HEK293T (cell line): Measurements from ENCODE around the gene PNN.

Experiments used
- CTCF ChIA-PET: fragments of 350-600 bp; formaldehyde crosslinking; extraction: SDS; loops from one replicate; lab custom pipeline; 2021; ENCODE audit warnings: antibody characterized with exemption, inconsistent platforms; lab: Yijun Ruan, JAX
- POLR2A ChIA-PET: fragments of 350-600 bp; formaldehyde crosslinking; extraction: SDS; loops from one replicate; lab custom pipeline; 2020; ENCODE audit warnings: antibody characterized with exemption, inconsistent platforms; lab: Yijun Ruan, JAX
- DNase-seq: peaks from one replicate; pipeline ENCODE4 v3.0.0; 2012; ENCODE audit warnings: mixed read lengths; ENCODE audit errors: extremely low spot score
- ARNT ChIP-seq: fragments of 450-650 bp; IDR thresholded peaks from 2 replicates; pipeline ENCODE4 v1.6.1; 2017; ENCODE audit warnings: mild to moderate bottlenecking
- BHLHE40 ChIP-seq: fragments of 450-650 bp; IDR thresholded peaks from 2 replicates; pipeline ENCODE4 v1.6.1; 2016; ENCODE audit warnings: mild to moderate bottlenecking, moderate library complexity, borderline replicate concordance
- CTBP1 ChIP-seq: fragments of 450-650 bp; IDR thresholded peaks from 2 replicates; pipeline ENCODE4 v1.6.1; 2016; ENCODE audit warnings: borderline replicate concordance
- ELF4 ChIP-seq: fragments of 450-650 bp; IDR thresholded peaks from 2 replicates; pipeline ENCODE4 v1.6.1; 2017; ENCODE audit warnings: antibody characterized with exemption
- FOXA1 ChIP-seq: fragments of 450-650 bp; IDR thresholded peaks from 2 replicates; pipeline ENCODE4 v1.6.1; 2016; ENCODE audit warnings: mild to moderate bottlenecking
- FOXK2 ChIP-seq: fragments of 450-650 bp; IDR thresholded peaks from 2 replicates; pipeline ENCODE4 v1.6.1; 2016; ENCODE audit warnings: mild to moderate bottlenecking
- FOXM1 ChIP-seq: fragments of 450-650 bp; IDR thresholded peaks from 2 replicates; pipeline ENCODE4 v1.6.1; 2017; ENCODE audit warnings: mild to moderate bottlenecking, borderline replicate concordance
- HDGF ChIP-seq: fragments of 450-650 bp; IDR thresholded peaks from 2 replicates; pipeline ENCODE4 v1.6.1; 2017; ENCODE audit warnings: antibody characterized with exemption, borderline replicate concordance
- L3MBTL2 ChIP-seq: fragments of 450-650 bp; conservative IDR thresholded peaks from 2 replicates; pipeline ENCODE4 v1.6.1; 2016; ENCODE audit warnings: mild to moderate bottlenecking
- LEF1 ChIP-seq: fragments of 450-650 bp; IDR thresholded peaks from 2 replicates; pipeline ENCODE4 v1.6.1; 2017; ENCODE audit warnings: mild to moderate bottlenecking, borderline replicate concordance
- NFRKB ChIP-seq: fragments of 450-650 bp; IDR thresholded peaks from 2 replicates; pipeline ENCODE4 v1.6.1; 2016; ENCODE audit warnings: mild to moderate bottlenecking, moderate library complexity
- SP1 ChIP-seq: fragments of 450-650 bp; IDR thresholded peaks from 2 replicates; pipeline ENCODE4 v1.6.1; 2017
- SUZ12 ChIP-seq: fragments of 450-650 bp; IDR thresholded peaks from 2 replicates; pipeline ENCODE4 v1.6.1; 2016; ENCODE audit warnings: mild to moderate bottlenecking
- TARDBP ChIP-seq: fragments of 450-650 bp; IDR thresholded peaks from 2 replicates; pipeline ENCODE4 v1.6.1; 2016
- ZNF384 ChIP-seq: fragments of 450-650 bp; IDR thresholded peaks from 2 replicates; pipeline ENCODE4 v1.6.1; 2016
- TF ChIP-seq, protein P1 (sequence below): fragments of 450-650 bp; IDR thresholded peaks from 2 replicates; pipeline ENCODE4 v1.6.1; 2016

The PNN gene

DNA sequence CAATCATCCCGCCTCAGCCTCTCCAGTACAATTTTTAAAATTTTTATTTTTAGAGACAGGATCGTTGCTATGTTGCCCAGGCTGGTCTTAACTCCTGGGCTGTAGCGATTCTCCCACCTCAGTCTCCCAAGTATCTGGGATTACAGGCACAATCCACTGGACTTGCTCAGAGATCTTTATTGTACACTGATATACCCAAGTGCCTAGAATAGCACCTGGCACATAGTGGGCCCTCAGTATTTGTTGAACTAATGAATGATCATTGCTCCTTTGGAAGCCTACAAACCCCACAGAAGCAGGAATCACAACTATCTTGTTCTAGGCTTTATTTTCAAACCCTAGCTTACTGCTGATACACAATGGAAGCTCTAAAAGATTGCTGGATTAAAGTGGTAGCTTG lies 1.9 kb upstream of the PNN start:
- DNase-seq, result no peak
- CTCF ChIA-PET, result no interaction called here
- POLR2A ChIA-PET, result interaction anchor here (1.5 kb wide), 1 partner anchor 71 kb away, joined by 5 read pairs; the partner anchor contains the start of gene SEC23A
- no peak for TF ChIP-seq SUZ12
- no peak for TF ChIP-seq FOXM1
- TF ChIP-seq FOXK2, result no peak
- TF ChIP-seq LEF1, result no peak
- no peak for TF ChIP-seq ARNT
- TF ChIP-seq FOXA1, result no peak
- TF ChIP-seq CTBP1, result no peak
- TF ChIP-seq SP1, result no peak
- TF ChIP-seq ELF4, result no peak
- TF ChIP-seq TARDBP, result no peak
- TF ChIP-seq BHLHE40, result no peak
- no peak for TF ChIP-seq L3MBTL2
- TF ChIP-seq, protein P1, sequence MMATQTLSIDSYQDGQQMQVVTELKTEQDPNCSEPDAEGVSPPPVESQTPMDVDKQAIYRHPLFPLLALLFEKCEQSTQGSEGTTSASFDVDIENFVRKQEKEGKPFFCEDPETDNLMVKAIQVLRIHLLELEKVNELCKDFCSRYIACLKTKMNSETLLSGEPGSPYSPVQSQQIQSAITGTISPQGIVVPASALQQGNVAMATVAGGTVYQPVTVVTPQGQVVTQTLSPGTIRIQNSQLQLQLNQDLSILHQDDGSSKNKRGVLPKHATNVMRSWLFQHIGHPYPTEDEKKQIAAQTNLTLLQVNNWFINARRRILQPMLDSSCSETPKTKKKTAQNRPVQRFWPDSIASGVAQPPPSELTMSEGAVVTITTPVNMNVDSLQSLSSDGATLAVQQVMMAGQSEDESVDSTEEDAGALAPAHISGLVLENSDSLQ, result no peak
- TF ChIP-seq NFRKB, result no peak
- no peak for TF ChIP-seq HDGF
- no peak for TF ChIP-seq ZNF384

- POLR2A ChIA-PET, result interaction anchor here (0.7 to 1.7 kb wide), 11 partner anchors 10 to 251 kb away, joined by 3 to 11 read pairs (median 3); partner anchors contain the start of genes GEMIN2 and SEC23A
- CTCF ChIA-PET, result no interaction called here
- TF ChIP-seq L3MBTL2, result peak; percentile 62; the same call in 1 of the 2 replicates
- TF ChIP-seq, protein P1, result no peak
- no peak for TF ChIP-seq ELF4
- no peak for TF ChIP-seq TARDBP
- DNase-seq, result peak; percentile 37
Observed at GRCh38 chr14:39175445-39176262, 600 bp downstream of the PNN start.

DNA sequence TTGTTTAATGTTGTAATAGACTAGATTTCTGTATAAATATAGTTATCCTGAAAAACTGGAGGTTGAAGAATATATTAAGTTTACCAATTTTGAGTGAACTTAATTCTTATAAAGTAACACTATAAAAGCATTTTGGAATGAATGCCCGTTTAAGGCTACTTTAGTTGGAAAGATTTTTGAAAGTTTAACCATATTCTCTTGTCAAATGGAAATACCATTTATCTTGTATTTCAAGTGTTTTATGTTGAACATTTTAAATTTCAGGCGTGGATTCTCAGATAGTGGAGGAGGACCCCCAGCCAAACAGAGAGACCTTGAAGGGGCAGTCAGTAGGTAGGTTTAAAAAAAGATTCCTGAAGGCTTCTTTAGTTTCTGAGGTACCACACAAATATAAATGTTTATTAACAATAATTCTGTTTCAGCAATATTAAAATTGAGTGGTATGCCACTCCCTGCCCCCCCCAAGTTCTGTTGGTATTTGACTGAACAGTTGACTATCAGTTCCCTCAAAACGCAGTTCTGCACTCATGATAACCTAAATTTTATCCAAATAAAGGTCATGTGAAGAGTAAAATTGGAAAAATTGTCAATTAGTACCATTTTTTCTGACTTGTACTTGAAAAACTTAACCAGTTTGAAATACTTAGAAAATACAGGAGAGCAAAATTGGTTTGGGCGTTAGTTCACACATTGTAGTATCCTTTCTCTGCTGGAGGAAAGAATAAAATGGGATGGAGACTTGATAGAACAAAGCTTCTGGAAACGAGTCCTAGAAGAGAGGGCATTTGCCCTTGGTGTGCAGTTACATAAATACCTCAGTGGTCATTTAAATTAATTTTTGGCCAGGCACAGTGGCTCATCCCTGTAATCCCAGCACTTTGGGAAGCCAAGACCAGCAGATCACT lies 1.5 kb downstream of the PNN start:
- ChIA-PET POLR2A (interaction anchor here (1.3 to 1.7 kb wide), 2 partner anchors 22 to 62 kb away, joined by 3 to 11 read pairs; partner anchors contain the start of gene GEMIN2), CTCF (no interaction called here)
- no peak for DNase-seq
- TF ChIP-seq NFRKB (no peak), FOXK2 (no peak), ZNF384 (no peak), CTBP1 (no peak), LEF1 (no peak), SUZ12 (no peak), SP1 (no peak), ARNT (no peak), L3MBTL2 (no peak), FOXM1 (no peak), TARDBP (no peak), BHLHE40 (no peak), FOXA1 (no peak), HDGF (no peak), ELF4 (no peak)
- TF ChIP-seq, protein P1, result no peak

GRCh38 chr14:39177168-39177545 lies 2.1 kb downstream of the PNN start:
- CTCF ChIA-PET, result no interaction called here
- POLR2A ChIA-PET, result no interaction called here
- no peak for DNase-seq
- TF ChIP-seq HDGF (no peak), ZNF384 (no peak), SUZ12 (no peak), ARNT (no peak), BHLHE40 (no peak), LEF1 (no peak), CTBP1 (no peak), TARDBP (no peak), NFRKB (no peak), SP1 (no peak), FOXM1 (no peak)

- DNase-seq, result no peak
- ChIA-PET POLR2A (interaction anchor here (0.6 to 1.6 kb wide), 2 partner anchors 9 to 247 kb away, joined by 3 to 8 read pairs; partner anchors contain the start of gene TRAPPC6B), CTCF (no interaction called here)
- TF ChIP-seq TARDBP (no peak), ZNF384 (no peak), BHLHE40 (no peak), FOXA1 (no peak), NFRKB (no peak), FOXK2 (no peak), LEF1 (no peak), SUZ12 (no peak), HDGF (no peak), SP1 (no peak), ELF4 (no peak), ARNT (no peak), L3MBTL2 (no peak), CTBP1 (no peak), FOXM1 (no peak)
- TF ChIP-seq, protein P1, result no peak
Observed at GRCh38 chr14:39179042-39179441, 4.0 kb downstream of the PNN start.
